ENCODE measurements around the gene BTF3L4.

DNA sequence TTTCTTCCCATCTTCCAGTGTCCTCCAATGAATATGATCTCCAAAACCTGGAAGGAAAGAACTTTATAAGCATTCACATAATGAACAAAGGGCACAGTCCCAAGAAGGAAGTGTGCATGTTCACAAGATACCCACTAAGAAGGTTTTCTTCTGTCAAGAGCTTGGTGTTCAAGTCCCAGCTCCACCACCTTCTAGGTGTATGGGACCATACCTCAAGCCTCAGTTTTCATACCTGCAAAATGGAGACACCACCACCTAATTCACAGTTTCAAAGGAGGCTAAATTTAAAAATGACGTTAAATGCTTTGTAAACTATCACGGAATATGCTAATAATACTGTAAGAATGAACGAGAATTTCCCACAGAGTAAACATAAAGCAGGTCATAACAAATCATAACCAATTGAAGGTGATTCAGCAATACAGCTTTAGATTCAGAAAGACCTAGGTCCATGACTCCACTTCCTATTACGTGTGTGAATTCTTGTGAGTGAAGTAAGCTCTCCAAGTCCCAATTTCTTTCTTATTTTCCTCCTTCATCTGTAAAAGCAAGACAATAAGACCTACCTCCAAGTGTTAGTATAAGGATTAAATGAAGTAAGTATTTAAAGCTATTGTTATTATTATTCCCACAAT lies 14.4 kb upstream of the BTF3L4 start:
- TF ChIP-seq FOXK2 (IDR thresholded peaks at IDR 0.05) = no peak
- TF ChIP-seq BHLHE40 (IDR thresholded peaks at IDR 0.05; ENCODE audit: borderline replicate concordance) = no peak

All from HEK293T (cell line).